Gastrocnemius medialis (tissue), 4 donors: ENCODE data around the gene HEBP2. TPM values are rescaled to one million over a fixed set of nuclear protein-coding genes. Genes with fewer than 3 reads are reported as not detected.

ENCODE experiments used
- ATAC-seq, 2 donors: fragments of 150-250 bp; one replicate each; pipeline ENCODE4 v1.9.1; 2016
- DNase-seq, 2 donors: peaks; one replicate each; pipeline ENCODE4 v3.0.0-alpha.2; 2019
- H3K27ac ChIP-seq, 4 donors: fragments of 200-600 bp; sonication (generic); 1 replicate in 1 of 4; 2 replicates in 3 of 4; pipeline ENCODE4 v1.5.1; 2016 to 2018; ENCODE audit warnings: mild to moderate bottlenecking in 2 of 4, moderate library complexity in 1 of 4
- H3K27me3 ChIP-seq, 3 donors: fragments of 200-600 bp; sonication (generic) in 2 of 3; 1 replicate in 1 of 3; 2 replicates in 2 of 3; pipeline versions ENCODE4 v1.5.1 to v1.6.0; 2016 to 2019; ENCODE audit warnings: mild to moderate bottlenecking in 1 of 3, moderate library complexity in 1 of 3
- H3K36me3 ChIP-seq, 2 donors: fragments of 200-600 bp; sonication (generic) in 1 of 2; one replicate each; pipeline ENCODE4 v1.5.1; 2017 to 2018
- H3K4me1 ChIP-seq, 2 donors: fragments of 200-600 bp; sonication (generic) in 1 of 2; one replicate each; pipeline ENCODE4 v1.5.1; 2016 to 2017; ENCODE audit warnings: mild to moderate bottlenecking in 2 of 2
- H3K4me3 ChIP-seq, 4 donors: fragments of 200-600 bp; sonication (generic) in 3 of 4; 1 replicate in 1 of 4; 2 replicates in 3 of 4; pipeline ENCODE4 v1.5.1; 2016 to 2019; ENCODE audit warnings: mild to moderate bottlenecking in 2 of 4
- H3K9me3 ChIP-seq, 3 donors: fragments of 200-600 bp; sonication (generic) in 2 of 3; 1 replicate in 1 of 3; 2 replicates in 2 of 3; pipeline ENCODE4 v1.5.1; 2016 to 2019
- POLR2A ChIP-seq, 2 donors: fragments of 450-650 bp; IDR thresholded peaks; one replicate each; pipeline ENCODE4 v1.6.1; 2017; ENCODE audit warnings: antibody characterized with exemption in 2 of 2, mild to moderate bottlenecking in 2 of 2, moderate library complexity in 2 of 2
- in situ Hi-C, 4 donors: fragments of 200-750 bp; cut with MboI; loops; one replicate each; pipeline versions ENCODE4 v1.15.0 to v1.8.0; 2017; ENCODE audit warnings: low sequenced_read_pairs in 4 of 4
- intact Hi-C: fragments of 100-400 bp; cut with DNase I; formaldehyde crosslinking; loops from one replicate; pipeline ENCODE4 v1.15.1; 2023; ENCODE audit warnings: low total_unique reads
- total RNA-seq, 4 donors: library from RNA; depleted of rRNA; stranded (reverse); fragments of >200 nt; gene quantifications; one replicate each; pipeline versions ENCODE4 v1.1.0 to v1.2.3, GENCODE V29; 2016
- TF ChIP-seq, protein P1 (sequence below), 5 experiments: fragments of 450-650 bp in 3 of 5; fragments of 200-600 bp in 2 of 5; sonication (generic) in 2 of 5; IDR thresholded peaks in 4 of 5; conservative IDR thresholded peaks in 1 of 5; 1 replicate in 4 of 5; 2 replicates in 1 of 5; pipeline ENCODE4 v1.5.1; 2016 to 2019; ENCODE audit warnings: antibody characterized with exemption in 5 of 5, mild to moderate bottlenecking in 3 of 5, moderate library complexity in 3 of 5

HEBP2 gene
- total RNA-seq, 4 donors from 2014 or later: 60.3 to 81.5 (median 74.8) TPM

DNA sequence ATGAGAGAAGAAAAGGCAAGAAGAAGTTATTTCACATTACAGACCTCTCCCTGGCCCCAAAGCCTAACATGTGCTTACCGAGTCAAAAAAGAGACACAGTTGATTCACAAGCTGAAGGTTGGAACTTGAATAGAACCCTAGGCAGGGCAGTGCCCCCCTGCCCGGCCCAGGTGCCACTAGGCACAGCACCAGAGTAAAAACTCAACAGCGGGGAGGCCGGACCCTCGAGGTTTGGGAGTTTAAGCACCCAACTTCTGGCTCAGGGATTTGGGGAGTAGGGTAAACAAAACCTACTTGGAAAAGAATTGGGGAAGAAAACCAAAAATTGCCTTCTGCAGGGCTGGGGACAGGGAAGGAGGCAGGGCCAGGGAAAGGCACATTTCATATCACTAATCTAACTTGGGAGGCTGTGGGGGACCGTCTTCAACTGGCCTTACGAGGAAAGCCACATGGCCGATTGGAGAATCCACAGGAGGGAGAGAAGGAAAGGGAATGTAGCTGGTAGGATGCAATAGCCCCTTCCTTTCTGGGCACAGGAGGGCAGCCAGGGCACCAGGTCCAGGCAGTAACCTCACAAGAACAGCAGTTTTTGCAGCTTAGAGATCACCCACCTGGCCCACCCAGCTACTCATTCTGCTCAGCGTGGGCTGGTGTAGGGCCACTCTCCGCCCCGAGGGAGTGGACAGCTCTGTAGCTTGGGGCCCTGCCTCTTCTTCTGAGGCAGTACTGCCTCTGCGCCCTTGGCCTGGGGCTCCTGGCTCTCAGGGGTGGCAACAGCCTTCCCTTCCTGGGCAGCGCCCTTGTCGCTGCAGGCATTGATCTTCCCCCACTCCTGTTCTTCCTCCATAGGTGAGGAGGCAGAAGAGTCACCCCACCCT, 1.8 kb upstream of the HEBP2 start:
- no peaks in the 10 kb centered on the region for H3K9me3 ChIP-seq
- peaks cover 8 to 9% of the 10 kb centered on the region in 2 donors for H3K4me1 ChIP-seq
- peaks cover 0 to 17% of the 10 kb centered on the region in 2 donors for H3K36me3 ChIP-seq
- no peaks in the 10 kb centered on the region for H3K27me3 ChIP-seq
- no peak overlapping the region for H3K27ac ChIP-seq
- H3K4me3 ChIP-seq: no peak overlapping the region
- no peak for ATAC-seq
- in situ Hi-C loops: loop anchor here in 3 of 4 donors (10.0 to 25.0 kb wide), 2 partner anchors 287 to 360 kb away; partner anchors contain the start of gene CCDC28A (in 1 of the 3)
- TF ChIP-seq, protein P1, sequence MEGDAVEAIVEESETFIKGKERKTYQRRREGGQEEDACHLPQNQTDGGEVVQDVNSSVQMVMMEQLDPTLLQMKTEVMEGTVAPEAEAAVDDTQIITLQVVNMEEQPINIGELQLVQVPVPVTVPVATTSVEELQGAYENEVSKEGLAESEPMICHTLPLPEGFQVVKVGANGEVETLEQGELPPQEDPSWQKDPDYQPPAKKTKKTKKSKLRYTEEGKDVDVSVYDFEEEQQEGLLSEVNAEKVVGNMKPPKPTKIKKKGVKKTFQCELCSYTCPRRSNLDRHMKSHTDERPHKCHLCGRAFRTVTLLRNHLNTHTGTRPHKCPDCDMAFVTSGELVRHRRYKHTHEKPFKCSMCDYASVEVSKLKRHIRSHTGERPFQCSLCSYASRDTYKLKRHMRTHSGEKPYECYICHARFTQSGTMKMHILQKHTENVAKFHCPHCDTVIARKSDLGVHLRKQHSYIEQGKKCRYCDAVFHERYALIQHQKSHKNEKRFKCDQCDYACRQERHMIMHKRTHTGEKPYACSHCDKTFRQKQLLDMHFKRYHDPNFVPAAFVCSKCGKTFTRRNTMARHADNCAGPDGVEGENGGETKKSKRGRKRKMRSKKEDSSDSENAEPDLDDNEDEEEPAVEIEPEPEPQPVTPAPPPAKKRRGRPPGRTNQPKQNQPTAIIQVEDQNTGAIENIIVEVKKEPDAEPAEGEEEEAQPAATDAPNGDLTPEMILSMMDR (IDR thresholded peaks at IDR 0.05 in 4 of 5, conservative IDR thresholded peaks at IDR 0.05 in 1 of 5): no peak
- no peak for TF ChIP-seq POLR2A (IDR thresholded peaks at IDR 0.05)
- intact Hi-C loops: loop anchor here (5.0 to 10.0 kb wide), 2 partner anchors 373 to 535 kb away; partner anchors contain the start of genes CCDC28A and TNFAIP3
- DNase-seq: no peak

DNA sequence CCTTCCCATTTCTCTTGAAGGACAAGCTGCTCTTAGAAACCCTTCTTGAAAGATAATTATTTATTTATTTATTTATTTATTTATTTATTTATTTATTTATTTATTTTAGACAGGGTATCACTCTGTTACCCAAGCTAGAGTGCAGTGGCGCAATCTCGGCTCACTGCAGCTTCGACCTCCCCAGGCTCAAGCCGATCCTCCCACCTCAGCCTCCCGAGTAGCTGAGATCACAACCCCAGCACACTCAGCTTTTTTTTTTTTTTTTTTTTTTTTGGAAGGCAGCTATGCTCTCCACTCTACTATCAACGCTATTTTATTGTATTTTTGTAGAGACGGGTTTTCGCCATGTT, 1.2 kb upstream of the HEBP2 start:
- no peak for DNase-seq
- peak overlapping the region; percentile 92 to 97 (median 94) for H3K27ac ChIP-seq
- no peak for ATAC-seq
- no peaks in the 10 kb centered on the region for H3K9me3 ChIP-seq
- TF ChIP-seq POLR2A (IDR thresholded peaks at IDR 0.05): no peak
- TF ChIP-seq, protein P1 (IDR thresholded peaks at IDR 0.05 in 4 of 5, conservative IDR thresholded peaks at IDR 0.05 in 1 of 5): no peak
- peak overlapping the region; percentile 65 to 92 (median 84) for H3K4me3 ChIP-seq
- H3K36me3 ChIP-seq: peaks cover 0 to 24% of the 10 kb centered on the region in 2 donors
- in situ Hi-C loops (loop anchor here in 3 of 4 donors (10.0 to 25.0 kb wide), 2 partner anchors 288 to 359 kb away; partner anchors contain the start of gene CCDC28A (in 1 of the 3)), intact Hi-C loops (loop anchor here (5.0 to 10.0 kb wide), 2 partner anchors 372 to 536 kb away; partner anchors contain the start of genes CCDC28A and TNFAIP3)
- H3K4me1 ChIP-seq: peaks cover 8 to 9% of the 10 kb centered on the region in 2 donors
- H3K27me3 ChIP-seq: no peaks in the 10 kb centered on the region

DNA sequence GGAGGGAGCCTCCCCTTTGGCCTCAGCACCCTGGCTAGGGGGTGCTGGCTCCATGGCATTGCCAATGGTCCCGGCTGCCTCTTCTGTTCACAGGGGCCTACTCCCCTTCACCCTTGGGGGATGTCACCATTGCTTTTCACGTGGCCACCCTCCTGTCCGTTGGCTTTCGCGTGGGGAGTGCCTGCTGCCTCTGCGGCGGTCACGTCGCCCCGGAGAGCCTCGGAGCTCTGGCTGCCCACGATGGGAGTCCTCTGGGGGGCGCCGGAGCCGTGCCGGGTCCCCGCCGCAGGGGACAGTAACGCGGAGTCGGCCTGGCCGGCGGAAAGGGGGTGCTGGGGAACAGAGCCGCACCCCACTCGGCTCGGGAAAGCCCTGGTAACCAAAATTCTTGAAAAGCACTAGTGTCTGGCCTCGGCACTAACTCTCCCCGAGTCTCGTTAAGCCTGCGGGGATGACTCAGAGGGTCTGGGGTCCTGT, 661 bp upstream of the HEBP2 start:
- no peaks in the 10 kb centered on the region for H3K9me3 ChIP-seq

More for the DNA sequence above, 661 bp upstream of the HEBP2 start:
- in situ Hi-C loops (loop anchor here in 3 of 4 donors (10.0 to 25.0 kb wide), 2 partner anchors 289 to 359 kb away; partner anchors contain the start of gene CCDC28A (in 1 of the 3)), intact Hi-C loops (loop anchor here (5.0 to 10.0 kb wide), 2 partner anchors 371 to 536 kb away; partner anchors contain the start of genes CCDC28A and TNFAIP3)
- Histone ChIP-seq H3K36me3 (peaks cover 0 to 28% of the 10 kb centered on the region in 2 donors), H3K4me1 (peaks cover 8 to 9% of the 10 kb centered on the region in 2 donors), H3K27ac (peak overlapping the region; percentile 92 to 97 (median 94)), H3K27me3 (no peaks in the 10 kb centered on the region), H3K4me3 (peak overlapping the region; percentile 65 to 92 (median 84))
- TF ChIP-seq, protein P1 (IDR thresholded peaks at IDR 0.05 in 4 of 5, conservative IDR thresholded peaks at IDR 0.05 in 1 of 5): peak in 3 of 5 experiments; percentile 14 to 50 (median 19)
- TF ChIP-seq POLR2A (IDR thresholded peaks at IDR 0.05): no peak
- ATAC-seq (peak; percentile 31 to 38), DNase-seq (peak; percentile 8 to 19)
